BJ (cell line): Measurements from ENCODE around the gene HBQ1. TPM values are rescaled to one million over a fixed set of nuclear protein-coding genes. Genes with fewer than 3 reads are reported as not detected.
"Not testable (repeated sequence)": the region's sequence is repeated elsewhere in the genome, so short reads cannot be mapped to it uniquely, and the experiment has no call there.

Experiments used
- CTCF ChIA-PET: fragments of 350-600 bp; formaldehyde crosslinking; extraction: SDS; loops from one replicate; lab custom pipeline; 2021; ENCODE audit warnings: antibody characterized with exemption, inconsistent platforms; lab: Yijun Ruan, JAX
- POLR2A ChIA-PET: fragments of 300-600 bp; sonication (Branson Sonifier 250); formaldehyde crosslinking; extraction: SDS; loops from one replicate; lab custom pipeline; 2021; ENCODE audit warnings: antibody characterized with exemption; lab: Charles Lee
- DNase-seq: peaks from one replicate; pipeline ENCODE4 v3.0.0-alpha.2; 2011; ENCODE audit warnings: low read depth
- H3K27me3 ChIP-seq: 2 replicates; pipeline ENCODE4 v1.6.0; 2011; ENCODE audit warnings: low read length; ENCODE audit not compliant: control insufficient read depth, insufficient read depth
- H3K36me3 ChIP-seq: 2 replicates; pipeline ENCODE4 v1.5.1; 2011; ENCODE audit warnings: low read length; ENCODE audit not compliant: control insufficient read depth, insufficient read depth
- H3K4me3 ChIP-seq: 2 replicates; pipeline ENCODE4 v1.5.1; 2011; ENCODE audit warnings: low read depth, mild to moderate bottlenecking, control low read depth, low read length
- CTCF ChIP-seq: IDR thresholded peaks from 2 replicates; pipeline ENCODE4 v1.5.1; 2011; ENCODE audit warnings: low read depth, mild to moderate bottlenecking, control low read depth, inconsistent platforms, low read length, moderate library complexity; ENCODE audit not compliant: insufficient read depth
- polyA plus RNA-seq: library from polyadenylated mRNA; depleted of rRNA; stranded (reverse); fragments of >200 nt; gene quantifications from 2 replicates; pipeline ENCODE4 v1.2.3, GENCODE V29; 2011

Gene HBQ1
- polyA plus RNA-seq, 1 experiment = 0.18 TPM

- H3K36me3 ChIP-seq = peaks cover 51% of the 10 kb centered on the region
- POLR2A ChIA-PET = no interaction called here
- TF ChIP-seq CTCF = no peak
Measured at GRCh38 chr16:193441-193840, 13.2 kb downstream of the HBQ1 start.

GRCh38 chr16:194516-194915 lies 14.3 kb downstream of the HBQ1 start:
- no peak for TF ChIP-seq CTCF
- Histone ChIP-seq H3K27me3 (no peaks in the 10 kb centered on the region), H3K4me3 (no peak overlapping the region), H3K36me3 (peaks cover 43% of the 10 kb centered on the region)
- DNase-seq = no peak
- CTCF ChIA-PET = interaction anchor here (1.3 kb wide), 1 partner anchor 87 kb away, joined by 5 read pairs; no protein-coding TSS in a partner anchor
- POLR2A ChIA-PET = no interaction called here

More at GRCh38 chr16:193441-193840, 13.2 kb downstream of the HBQ1 start:
- Histone ChIP-seq H3K4me3 (no peak overlapping the region), H3K27me3 (no peaks in the 10 kb centered on the region)
- DNase-seq = no peak
- CTCF ChIA-PET = interaction anchor here (1.3 to 2.6 kb wide), 2 partner anchors 86 to 128 kb away, joined by 3 to 6 read pairs; no protein-coding TSS in a partner anchor

GRCh38 chr16:200388-200787 lies 20.1 kb downstream of the HBQ1 start:
- Histone ChIP-seq H3K36me3 (peaks cover 18% of the 10 kb centered on the region), H3K4me3 (no peak overlapping the region), H3K27me3 (no peaks in the 10 kb centered on the region)
- peak; percentile 52 for DNase-seq
- ChIA-PET CTCF (no interaction called here), POLR2A (interaction anchor here (0.6 kb wide), 1 partner anchor 20 kb away, joined by 13 read pairs; no protein-coding TSS in a partner anchor)
- TF ChIP-seq CTCF = no peak

GRCh38 chr16:203246-203645 lies 23.0 kb downstream of the HBQ1 start:
- Histone ChIP-seq H3K4me3 (no peak overlapping the region), H3K36me3 (peaks cover 15% of the 10 kb centered on the region), H3K27me3 (no peaks in the 10 kb centered on the region)
- no peak for DNase-seq
- TF ChIP-seq CTCF = no peak
- ChIA-PET POLR2A (no interaction called here), CTCF (interaction anchor here (0.9 kb wide), 1 partner anchor 14 kb away, joined by 3 read pairs; no protein-coding TSS in a partner anchor)

GRCh38 chr16:204046-204445 lies 23.8 kb downstream of the HBQ1 start:
- DNase-seq, H3K27me3 ChIP-seq, H3K4me3 ChIP-seq, POLR2A ChIA-PET: not testable (repeated sequence)
- peaks cover 14% of the 10 kb centered on the region for H3K36me3 ChIP-seq
- CTCF ChIA-PET = interaction anchor here (0.8 to 0.9 kb wide), 2 partner anchors 14 to 22 kb away, joined by 3 read pairs; no protein-coding TSS in a partner anchor

GRCh38 chr16:209359-209758 lies 29.1 kb downstream of the HBQ1 start:
- DNase-seq, H3K4me3 ChIP-seq, H3K27me3 ChIP-seq, POLR2A ChIA-PET: not testable (repeated sequence)
- CTCF ChIA-PET = interaction anchor here (0.7 to 1.3 kb wide), 5 partner anchors 10 to 153 kb away, joined by 3 to 4 read pairs (median 3); partner anchors contain the start of gene HBQ1
- peaks cover 19% of the 10 kb centered on the region for H3K36me3 ChIP-seq

GRCh38 chr16:211631-212180 lies 31.4 kb downstream of the HBQ1 start:
- DNase-seq, H3K4me3 ChIP-seq, H3K27me3 ChIP-seq, POLR2A ChIA-PET: not testable (repeated sequence)
- CTCF ChIA-PET = interaction anchor here (1.0 kb wide), 1 partner anchor 16 kb away, joined by 4 read pairs; no protein-coding TSS in a partner anchor
- peaks cover 19% of the 10 kb centered on the region for H3K36me3 ChIP-seq
